HL-60 (cell line): ENCODE measurements around the gene BAHCC1.
"Not testable (repeated sequence)": the region's sequence is repeated elsewhere in the genome, so short reads cannot be mapped to it uniquely, and the experiment has no call there.

Experiments used
- DNase-seq, 2 experiments: peaks; one replicate each; pipeline ENCODE4 v3.0.0-alpha.2; 2010 to 2020; ENCODE audit warnings: low read depth in 1 of 2, low spot score in 1 of 2
- H3K27ac ChIP-seq: fragments of 250-450 bp; sonication (Bioruptor Pico); replicated peaks from 2 replicates; pipeline ENCODE4 v1.5.1; 2020; ENCODE audit warnings: mild to moderate bottlenecking, moderate library complexity
- H3K27me3 ChIP-seq: fragments of 250-450 bp; sonication (Bioruptor Pico); 2 replicates; pipeline ENCODE4 v1.5.1; 2021; ENCODE audit warnings: mild to moderate bottlenecking, moderate library complexity; ENCODE audit not compliant: insufficient read depth, poor library complexity, severe bottlenecking
- H3K4me3 ChIP-seq: replicated peaks from 2 replicates; pipeline ENCODE4 v1.5.1; 2011; ENCODE audit warnings: mild to moderate bottlenecking, control low read depth, low read length; ENCODE audit not compliant: insufficient read depth
- CTCF ChIP-seq: IDR thresholded peaks from one replicate; pipeline ENCODE4 v1.5.1; 2011; ENCODE audit warnings: low read length, control low read depth, inconsistent platforms; ENCODE audit not compliant: insufficient read depth
- GABPA ChIP-seq: IDR thresholded peaks from 2 replicates; pipeline ENCODE4 v1.6.1; 2012; ENCODE audit warnings: low read depth
- POLR2AphosphoS5 ChIP-seq: IDR thresholded peaks from 2 replicates; pipeline ENCODE4 v1.6.1; 2012; ENCODE audit warnings: low read depth
- REST ChIP-seq: IDR thresholded peaks from 2 replicates; pipeline ENCODE4 v1.6.1; 2012; ENCODE audit warnings: low read depth; ENCODE audit not compliant: insufficient replicate concordance
- SPI1 ChIP-seq: IDR thresholded peaks from 2 replicates; pipeline ENCODE4 v1.6.1; 2012; ENCODE audit warnings: low read depth, mild to moderate bottlenecking, borderline replicate concordance

The BAHCC1 gene

GRCh38 chr17:81350320-81350890 is 44.9 kb upstream of the BAHCC1 start:
- DNase-seq, result no peak
- Histone ChIP-seq H3K4me3 (no peak overlapping the region), H3K27ac (no peak overlapping the region), H3K27me3 (no peaks in the 10 kb centered on the region)
- TF ChIP-seq SPI1 (no peak), POLR2AphosphoS5 (no peak), REST (no peak), CTCF (no peak), GABPA (no peak)

GRCh38 chr17:81351329-81352052 is 43.8 kb upstream of the BAHCC1 start:
- not testable (repeated sequence) for DNase-seq, H3K27me3 ChIP-seq, H3K4me3 ChIP-seq, H3K27ac ChIP-seq

DNA sequence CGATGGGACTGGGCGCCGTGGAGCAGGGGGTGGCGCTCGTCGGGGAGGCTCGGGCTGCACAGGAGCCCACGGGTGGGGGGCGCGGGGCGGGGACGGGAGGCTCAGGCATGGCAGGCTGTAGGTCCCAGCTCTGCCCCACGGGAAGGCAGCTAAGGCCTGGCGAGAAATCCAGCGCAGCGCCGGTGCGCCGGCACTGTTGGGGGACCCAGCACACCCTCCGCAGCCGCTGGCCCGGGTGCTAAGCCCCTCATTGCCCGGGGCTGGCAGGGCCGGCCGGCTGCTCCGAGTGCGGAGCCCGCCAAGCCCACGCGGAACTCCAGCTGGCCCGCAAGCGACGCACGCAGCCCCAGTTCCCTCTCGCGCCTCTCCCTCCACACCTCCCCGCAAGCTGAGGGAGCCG is 43.2 kb upstream of the BAHCC1 start:
- not testable (repeated sequence) for H3K27me3 ChIP-seq, DNase-seq, H3K27ac ChIP-seq, H3K4me3 ChIP-seq

DNA sequence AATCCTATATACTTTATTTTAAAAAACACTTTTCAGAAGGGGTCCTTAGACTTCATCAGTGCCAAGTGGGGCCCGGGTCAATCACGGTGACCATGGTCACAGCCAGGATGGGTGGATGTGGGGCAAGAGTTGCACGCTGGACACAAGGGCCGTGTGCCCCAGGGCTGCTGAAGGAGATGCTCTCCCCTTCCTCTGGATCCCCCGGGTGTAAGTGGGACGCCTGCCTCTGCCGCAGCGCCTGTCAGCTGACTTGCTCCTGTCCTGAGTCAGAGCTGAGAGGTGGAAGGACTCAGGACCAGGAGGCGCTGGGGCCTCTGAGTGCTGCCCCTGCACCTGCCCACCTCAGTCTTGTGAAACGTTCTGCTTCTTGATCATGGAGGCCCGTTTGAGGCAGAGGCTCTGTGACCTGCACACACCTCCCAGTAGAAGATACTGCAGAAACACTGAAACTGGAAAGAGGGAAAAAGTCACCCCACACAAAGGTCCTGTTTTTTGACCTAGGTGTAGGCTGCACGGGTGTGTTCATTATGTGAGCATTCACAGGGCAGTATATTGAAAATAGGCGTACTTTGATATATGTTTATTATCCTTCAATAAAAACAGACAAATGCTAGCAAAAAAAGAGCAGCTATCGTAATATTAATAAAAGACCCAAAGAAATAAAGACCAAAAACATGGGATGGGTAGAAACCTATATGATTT is 40.9 kb upstream of the BAHCC1 start:
- DNase-seq, result no peak
- TF ChIP-seq REST (no peak), CTCF (no peak), GABPA (no peak), SPI1 (no peak), POLR2AphosphoS5 (no peak)
- Histone ChIP-seq H3K27me3 (no peaks in the 10 kb centered on the region), H3K4me3 (no peak overlapping the region), H3K27ac (no peak overlapping the region)

GRCh38 chr17:81354954-81355347 is 40.3 kb upstream of the BAHCC1 start:
- Histone ChIP-seq H3K27me3 (no peaks in the 10 kb centered on the region), H3K27ac (no peak overlapping the region), H3K4me3 (no peak overlapping the region)
- peak in 1 of 2 experiments; percentile 68 for DNase-seq
- no peak for TF ChIP-seq GABPA
- peak; percentile 6; the same call in 1 of the 2 replicates for TF ChIP-seq SPI1
